Activated CD8-positive, alpha-beta T cell treated with anti-CD3 and anti-CD28 coated beads, Interleukin-2, amount 10 ng/mL, durations not matched to agents 7 days and 5 days (primary cell): ENCODE data around the gene HJV. TPM values are rescaled to one million over a fixed set of nuclear protein-coding genes. Genes with fewer than 3 reads are reported as not detected.

Source experiments
- ATAC-seq: fragments of 150-1000 bp; cut with Tn5 transposase; one replicate; pipeline ENCODE4 v1.10.0; 2021; ENCODE audit warnings: moderate library complexity
- CTCF ChIA-PET: fragments of 350-600 bp; sonication (Branson Sonifier 250); formaldehyde crosslinking; loops from one replicate; lab custom pipeline; 2021; ENCODE audit warnings: antibody characterized with exemption; lab: Charles Lee
- POLR2A ChIA-PET: fragments of 350-600 bp; sonication (Branson Sonifier 250); formaldehyde crosslinking; loops from one replicate; lab custom pipeline; 2021; ENCODE audit warnings: antibody characterized with exemption; lab: Charles Lee
- DNase-seq: peaks from one replicate; pipeline ENCODE4 v3.0.0-alpha.2; 2020
- H3K27ac Mint-ChIP-seq: one replicate; pipeline ENCODE4 v1.8.0; 2021; ENCODE audit warnings: mild to moderate bottlenecking, mixed read lengths
- H3K27me3 Mint-ChIP-seq: one replicate; pipeline ENCODE4 v1.8.0; 2021; ENCODE audit warnings: low read depth, mixed read lengths
- H3K36me3 Mint-ChIP-seq: one replicate; pipeline ENCODE4 v1.8.0; 2021; ENCODE audit warnings: low read depth, mixed read lengths
- H3K4me1 Mint-ChIP-seq: one replicate; pipeline ENCODE4 v1.8.0; 2021; ENCODE audit warnings: low read depth, mixed read lengths
- H3K4me3 Mint-ChIP-seq: one replicate; pipeline ENCODE4 v1.8.0; 2021; ENCODE audit warnings: mild to moderate bottlenecking, mixed read lengths
- H3K9me3 Mint-ChIP-seq: one replicate; pipeline ENCODE4 v1.8.0; 2022; ENCODE audit warnings: mixed read lengths; ENCODE audit not compliant: insufficient read depth
- total RNA-seq, 2 experiments: library from RNA; stranded (reverse); gene quantifications; one replicate each; pipeline ENCODE4 v1.2.3, GENCODE V29; 2021

HJV gene
- total RNA-seq, 2 experiments from 2014 or later = not detected

- H3K36me3 Mint-ChIP-seq = peaks cover 5% of the 10 kb centered on the region
These were observed 44.5 kb downstream of the HJV start for GRCh38 chr1:145977016-145977415.

GRCh38 chr1:145975216-145975615 is 46.3 kb downstream of the HJV start:
- DNase-seq = no peak
- Mint-ChIP-seq H3K4me3 (no peak overlapping the region), H3K9me3 (no peaks in the 10 kb centered on the region), H3K27me3 (no peaks in the 10 kb centered on the region), H3K36me3 (peaks cover 5% of the 10 kb centered on the region), H3K27ac (peak overlapping the region; percentile 24), H3K4me1 (peaks cover 3% of the 10 kb centered on the region)
- CTCF ChIA-PET = interaction anchor here (8.3 to 8.7 kb wide), 2 partner anchors 18 to 35 kb away, joined by 235 to 269 read pairs; partner anchors contain the start of gene TXNIP
- POLR2A ChIA-PET = interaction anchor here (8.1 kb wide), 1 partner anchor 18 kb away, joined by 373 read pairs; the partner anchor contains the start of gene TXNIP
- no peak for ATAC-seq

More at GRCh38 chr1:145977016-145977415, 44.5 kb downstream of the HJV start:
- H3K4me1 Mint-ChIP-seq = peaks cover 3% of the 10 kb centered on the region
- no peak overlapping the region for H3K4me3 Mint-ChIP-seq
- H3K27ac Mint-ChIP-seq = no peak overlapping the region
- H3K27me3 Mint-ChIP-seq = no peaks in the 10 kb centered on the region
- CTCF ChIA-PET = interaction anchor here (0.8 to 8.7 kb wide), 21 partner anchors 9 to 149 kb away, joined by 3 to 269 read pairs (median 13); partner anchors contain the start of genes ANKRD34A, LIX1L, NUDT17 and PIAS3
- ATAC-seq (no peak), DNase-seq (no peak)
- no peaks in the 10 kb centered on the region for H3K9me3 Mint-ChIP-seq
- POLR2A ChIA-PET = interaction anchor here (0.6 to 8.1 kb wide), 10 partner anchors 11 to 131 kb away, joined by 3 to 373 read pairs (median 16); partner anchors contain the start of genes ANKRD34A, LIX1L, NUDT17 and POLR3GL

GRCh38 chr1:145974721-145975120 is 46.8 kb downstream of the HJV start:
- peaks cover 3% of the 10 kb centered on the region for H3K4me1 Mint-ChIP-seq
- POLR2A ChIA-PET = no interaction called here
- ATAC-seq (no peak), DNase-seq (no peak)
- no peak overlapping the region for H3K4me3 Mint-ChIP-seq
- no peak overlapping the region for H3K27ac Mint-ChIP-seq
- H3K9me3 Mint-ChIP-seq = no peaks in the 10 kb centered on the region
- H3K36me3 Mint-ChIP-seq = peaks cover 9% of the 10 kb centered on the region
- no peaks in the 10 kb centered on the region for H3K27me3 Mint-ChIP-seq
- CTCF ChIA-PET = interaction anchor here (8.3 to 8.7 kb wide), 2 partner anchors 19 to 36 kb away, joined by 235 to 269 read pairs; partner anchors contain the start of gene TXNIP

- Mint-ChIP-seq H3K9me3 (peaks cover 4% of the 10 kb centered on the region), H3K27me3 (no peaks in the 10 kb centered on the region), H3K27ac (no peak overlapping the region), H3K36me3 (peaks cover 13% of the 10 kb centered on the region), H3K4me3 (no peak overlapping the region), H3K4me1 (peaks cover 3% of the 10 kb centered on the region)
- DNase-seq (no peak), ATAC-seq (no peak)
- POLR2A ChIA-PET = interaction anchor here (1.6 kb wide), 1 partner anchor 9 kb away, joined by 8 read pairs; the partner anchor contains the start of genes ANKRD34A and POLR3GL
- CTCF ChIA-PET = interaction anchor here (0.7 to 1.3 kb wide), 4 partner anchors 9 to 35 kb away, joined by 3 read pairs; partner anchors contain the start of gene LIX1L
These were observed 49.0 kb downstream of the HJV start for GRCh38 chr1:145972580-145972979.

Other genes with a start within 250 kb of the HJV start
- gene RNF115, start 197.6 kb downstream of the HJV start, total RNA-seq = 10 to 100 TPM; 15.1 to 15.5 TPM
- gene POLR3C, start 197.5 kb downstream of the HJV start, total RNA-seq = 10 to 100 TPM; 29.7 to 31.5 TPM
- gene NUDT17, start 176.1 kb downstream of the HJV start, total RNA-seq = 1 to 10 TPM; 2.2 to 3.8 TPM
- 10 to 100 TPM; 19.8 to 23.7 TPM for gene PIAS3, start 162.7 kb downstream of the HJV start, total RNA-seq
- gene ANKRD35, start 135.9 kb downstream of the HJV start, total RNA-seq = 1 to 10 TPM in 1 of 2 experiments, under 1 TPM in 1; 0.76 to 1.1 TPM
- 1 to 10 TPM; 2.2 to 2.9 TPM for gene ITGA10, start 111.7 kb downstream of the HJV start, total RNA-seq
- gene PEX11B, start 103.0 kb downstream of the HJV start, total RNA-seq = 10 to 100 TPM; 33.3 to 35.9 TPM
- 100 to 1,000 TPM; 202 to 204 TPM for gene RBM8A, start 94.3 kb downstream of the HJV start, total RNA-seq
- gene LIX1L, start 63.7 kb downstream of the HJV start, total RNA-seq = 10 to 100 TPM; 45.8 to 48.4 TPM
- 1 to 10 TPM; 1.8 to 2.4 TPM for gene ANKRD34A, start 57.2 kb downstream of the HJV start, total RNA-seq
- 10 to 100 TPM; 25.0 to 26.5 TPM for gene POLR3GL, start 57.0 kb downstream of the HJV start, total RNA-seq
- 100 to 1,000 TPM; 190 to 195 TPM for gene TXNIP, start 25.2 kb downstream of the HJV start, total RNA-seq
- 1 to 10 TPM; 2.5 to 2.6 TPM for gene NBPF10, start 123.1 kb upstream of the HJV start, total RNA-seq
- 10 to 100 TPM; 21.9 to 22.2 TPM for gene NOTCH2NLA, start 207.3 kb upstream of the HJV start, total RNA-seq